ENCODE measurements around the gene AFM. TPM values are rescaled to one million over a fixed set of nuclear protein-coding genes. Genes with fewer than 3 reads are reported as not detected.

The AFM gene
- polyA plus RNA-seq, 2 of the 4 experiments (the other 2 are of a cell fraction) = not detected

DNA sequence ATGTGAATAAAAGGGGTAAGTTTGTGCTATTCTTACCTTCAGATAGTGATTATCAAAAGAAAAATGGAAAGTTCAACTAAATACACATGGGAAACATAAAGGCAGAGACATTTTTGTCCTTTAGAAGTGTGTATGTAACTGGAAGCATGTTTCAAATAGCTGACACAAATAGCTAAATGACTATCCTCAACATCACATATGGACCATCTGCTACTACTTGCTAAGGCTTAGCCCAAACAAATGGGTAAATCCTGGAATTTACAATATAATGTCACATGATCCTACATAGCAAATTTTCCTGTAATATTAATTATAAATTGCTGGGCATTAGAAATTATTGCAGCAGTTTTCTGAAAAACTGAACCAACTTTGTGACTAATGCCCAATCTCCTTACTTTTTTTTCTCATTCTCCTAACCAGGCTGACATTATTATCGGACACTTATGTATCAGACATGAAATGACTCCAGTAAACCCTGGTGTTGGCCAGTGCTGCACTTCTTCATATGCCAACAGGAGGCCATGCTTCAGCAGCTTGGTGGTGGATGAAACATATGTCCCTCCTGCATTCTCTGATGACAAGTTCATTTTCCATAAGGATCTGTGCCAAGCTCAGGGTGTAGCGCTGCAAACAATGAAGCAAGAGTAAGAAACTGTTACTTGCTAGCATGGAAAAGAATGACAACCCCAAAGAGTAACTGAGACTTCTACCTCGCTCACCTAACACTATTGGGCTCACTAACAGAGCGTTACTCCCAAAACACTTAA, 29.4 kb upstream of the AFM start:
- CTCF ChIA-PET = no interaction called here
- POLR2A ChIA-PET = no interaction called here
- no peak for FAIRE-seq
- 90% methylated on average over 4 of the region's 4 CpGs for WGBS (ENCODE audit: missing lambda C conversion rate)
- no peak for ATAC-seq
- Histone ChIP-seq H3K4me2 (no peak overlapping the region), H3K4me3 (no peak overlapping the region), H3K27ac (no peak overlapping the region; a peak in 1 of 6 replicates), H3K9me3 (no peaks in the 10 kb centered on the region), H3K4me1 (peaks cover 18% of the 10 kb centered on the region; the same call in 2 of the 3 replicates)
- no peak for DNase-seq (ENCODE audit: low read depth in 1 of 2, low spot score in 1 of 2)
- no peak for TF ChIP-seq CHD2 (IDR thresholded peaks at IDR 0.05; ENCODE audit: low read length, partially characterized antibody)
- TF ChIP-seq HEYL (CRISPR knock-in tag; IDR thresholded peaks at IDR 0.05) = no peak
- TF ChIP-seq POLR2A (IDR thresholded peaks at IDR 0.05; ENCODE audit: low read length) = no peak
- no peak for TF ChIP-seq MYC (IDR thresholded peaks at IDR 0.05; ENCODE audit: borderline replicate concordance, low read length)
- TF ChIP-seq FOSB (CRISPR knock-in tag; IDR thresholded peaks at IDR 0.05) = no peak
- TF ChIP-seq, protein P1, sequence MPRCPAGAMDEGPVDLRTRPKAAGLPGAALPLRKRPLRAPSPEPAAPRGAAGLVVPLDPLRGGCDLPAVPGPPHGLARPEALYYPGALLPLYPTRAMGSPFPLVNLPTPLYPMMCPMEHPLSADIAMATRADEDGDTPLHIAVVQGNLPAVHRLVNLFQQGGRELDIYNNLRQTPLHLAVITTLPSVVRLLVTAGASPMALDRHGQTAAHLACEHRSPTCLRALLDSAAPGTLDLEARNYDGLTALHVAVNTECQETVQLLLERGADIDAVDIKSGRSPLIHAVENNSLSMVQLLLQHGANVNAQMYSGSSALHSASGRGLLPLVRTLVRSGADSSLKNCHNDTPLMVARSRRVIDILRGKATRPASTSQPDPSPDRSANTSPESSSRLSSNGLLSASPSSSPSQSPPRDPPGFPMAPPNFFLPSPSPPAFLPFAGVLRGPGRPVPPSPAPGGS (IDR thresholded peaks at IDR 0.05) = no peak
- TF ChIP-seq CBX2 (IDR thresholded peaks at IDR 0.05; ENCODE audit: borderline replicate concordance, low read depth) = no peak
- TF ChIP-seq SMC3 (IDR thresholded peaks at IDR 0.05) = no peak
- TF ChIP-seq HDAC2 (IDR thresholded peaks at IDR 0.05) = no peak
- TF ChIP-seq NR3C1 (IDR thresholded peaks at IDR 0.05) = no peak
- TF ChIP-seq, protein P2, sequence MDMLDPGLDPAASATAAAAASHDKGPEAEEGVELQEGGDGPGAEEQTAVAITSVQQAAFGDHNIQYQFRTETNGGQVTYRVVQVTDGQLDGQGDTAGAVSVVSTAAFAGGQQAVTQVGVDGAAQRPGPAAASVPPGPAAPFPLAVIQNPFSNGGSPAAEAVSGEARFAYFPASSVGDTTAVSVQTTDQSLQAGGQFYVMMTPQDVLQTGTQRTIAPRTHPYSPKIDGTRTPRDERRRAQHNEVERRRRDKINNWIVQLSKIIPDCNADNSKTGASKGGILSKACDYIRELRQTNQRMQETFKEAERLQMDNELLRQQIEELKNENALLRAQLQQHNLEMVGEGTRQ (IDR thresholded peaks at IDR 0.05) = no peak
- no peak for TF ChIP-seq CEBPB (IDR thresholded peaks at IDR 0.05)
- no peak for TF ChIP-seq HOXB13 (CRISPR knock-in tag; IDR thresholded peaks at IDR 0.05; ENCODE audit: low read depth)
- TF ChIP-seq RCOR1 (IDR thresholded peaks at IDR 0.05; ENCODE audit: low read depth, low read length) = no peak
- TF ChIP-seq ZFP36 (IDR thresholded peaks at IDR 0.05; ENCODE audit: borderline replicate concordance, partially characterized antibody) = no peak

DNA sequence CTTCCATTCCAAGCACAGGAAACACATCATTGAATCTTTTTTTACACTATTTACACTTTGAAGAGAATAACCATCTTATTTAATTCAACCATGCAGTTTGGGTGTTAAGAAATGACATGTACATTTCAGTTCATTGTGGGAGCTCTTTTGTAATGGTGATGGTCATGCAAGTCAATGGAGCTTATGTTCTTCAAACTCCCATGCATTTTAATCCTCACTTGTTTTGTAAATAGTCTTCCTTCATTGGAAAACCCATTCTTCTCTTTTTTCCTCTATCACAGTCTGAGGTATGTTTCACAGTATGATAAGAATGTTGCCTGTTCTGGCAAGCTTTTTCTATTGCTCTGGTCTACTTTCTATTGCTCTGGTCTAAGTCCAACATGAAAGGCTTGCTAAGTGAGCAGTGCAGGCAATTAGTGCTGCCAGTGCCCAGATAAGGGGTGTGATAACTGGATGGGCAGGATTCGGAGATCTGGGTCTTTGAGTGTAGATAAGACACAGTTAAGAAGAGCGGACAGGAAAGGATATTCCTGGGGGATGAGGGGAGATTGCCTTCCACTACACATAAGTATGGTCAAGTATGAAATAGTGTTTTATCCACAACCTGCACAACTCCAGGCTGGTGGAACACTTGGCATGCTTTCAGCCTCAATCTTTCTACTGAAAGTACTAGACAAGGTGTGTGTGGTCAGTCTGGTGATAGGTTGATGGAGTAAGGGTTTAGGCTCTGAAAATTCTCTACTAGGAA, 28.4 kb upstream of the AFM start:
- Histone ChIP-seq H3K9me3 (no peaks in the 10 kb centered on the region), H3K4me1 (peaks cover 18% of the 10 kb centered on the region; the same call in 2 of the 3 replicates), H3K4me3 (no peak overlapping the region), H3K27ac (no peak overlapping the region), H3K4me2 (no peak overlapping the region)
- ATAC-seq = no peak
- no peak for FAIRE-seq
- ChIA-PET CTCF (no interaction called here), POLR2A (no interaction called here)
- WGBS (ENCODE audit: missing lambda C conversion rate) = 79% methylated on average over 2 of the region's 2 CpGs
- no peak for DNase-seq (ENCODE audit: low read depth in 1 of 2, low spot score in 1 of 2)
- TF ChIP-seq, protein P3, sequence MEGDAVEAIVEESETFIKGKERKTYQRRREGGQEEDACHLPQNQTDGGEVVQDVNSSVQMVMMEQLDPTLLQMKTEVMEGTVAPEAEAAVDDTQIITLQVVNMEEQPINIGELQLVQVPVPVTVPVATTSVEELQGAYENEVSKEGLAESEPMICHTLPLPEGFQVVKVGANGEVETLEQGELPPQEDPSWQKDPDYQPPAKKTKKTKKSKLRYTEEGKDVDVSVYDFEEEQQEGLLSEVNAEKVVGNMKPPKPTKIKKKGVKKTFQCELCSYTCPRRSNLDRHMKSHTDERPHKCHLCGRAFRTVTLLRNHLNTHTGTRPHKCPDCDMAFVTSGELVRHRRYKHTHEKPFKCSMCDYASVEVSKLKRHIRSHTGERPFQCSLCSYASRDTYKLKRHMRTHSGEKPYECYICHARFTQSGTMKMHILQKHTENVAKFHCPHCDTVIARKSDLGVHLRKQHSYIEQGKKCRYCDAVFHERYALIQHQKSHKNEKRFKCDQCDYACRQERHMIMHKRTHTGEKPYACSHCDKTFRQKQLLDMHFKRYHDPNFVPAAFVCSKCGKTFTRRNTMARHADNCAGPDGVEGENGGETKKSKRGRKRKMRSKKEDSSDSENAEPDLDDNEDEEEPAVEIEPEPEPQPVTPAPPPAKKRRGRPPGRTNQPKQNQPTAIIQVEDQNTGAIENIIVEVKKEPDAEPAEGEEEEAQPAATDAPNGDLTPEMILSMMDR (IDR thresholded peaks at IDR 0.05) = no peak
- TF ChIP-seq MYC (IDR thresholded peaks at IDR 0.05; ENCODE audit: borderline replicate concordance, low read length) = no peak
- no peak for TF ChIP-seq NFE2L2 (conservative IDR thresholded peaks at IDR 0.05; ENCODE audit: low read length)
- no peak for TF ChIP-seq MAFK (IDR thresholded peaks at IDR 0.05; ENCODE audit: partially characterized antibody)
- no peak for TF ChIP-seq CBX2 (IDR thresholded peaks at IDR 0.05; ENCODE audit: borderline replicate concordance, low read depth)
- TF ChIP-seq, protein P1 (IDR thresholded peaks at IDR 0.05) = no peak
- TF ChIP-seq ZSCAN20 (CRISPR knock-in tag; IDR thresholded peaks at IDR 0.05) = no peak
- no peak for TF ChIP-seq JUN (IDR thresholded peaks at IDR 0.05)
- TF ChIP-seq POLR2AphosphoS2 (conservative IDR thresholded peaks at IDR 0.05; ENCODE audit: low read length) = no peak
- no peak for TF ChIP-seq RFX5 (IDR thresholded peaks at IDR 0.05)

Measured in A549 (cell line).